Measurements from ENCODE around the gene GNB1L.

DNA sequence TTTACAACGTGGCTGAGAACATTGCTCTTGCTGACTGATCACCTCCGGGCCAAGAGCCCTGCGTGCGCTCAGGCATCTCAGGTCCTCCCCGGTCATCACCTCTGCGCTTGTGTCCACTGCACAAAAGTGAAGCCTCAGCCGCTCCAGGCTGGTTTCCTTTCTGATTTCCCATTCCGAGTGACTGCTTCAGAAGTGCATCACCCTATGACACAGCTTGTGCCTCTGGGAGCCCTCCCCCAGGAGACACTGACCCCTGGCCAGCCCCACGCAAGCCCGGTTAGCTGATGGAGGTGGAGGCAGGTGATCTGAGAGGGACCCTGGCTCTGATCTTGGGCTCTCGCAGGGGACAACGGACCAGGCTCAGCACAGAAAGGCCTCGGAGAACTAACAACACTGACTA is 38.3 kb upstream of the GNB1L start:
- TF ChIP-seq, protein P1, sequence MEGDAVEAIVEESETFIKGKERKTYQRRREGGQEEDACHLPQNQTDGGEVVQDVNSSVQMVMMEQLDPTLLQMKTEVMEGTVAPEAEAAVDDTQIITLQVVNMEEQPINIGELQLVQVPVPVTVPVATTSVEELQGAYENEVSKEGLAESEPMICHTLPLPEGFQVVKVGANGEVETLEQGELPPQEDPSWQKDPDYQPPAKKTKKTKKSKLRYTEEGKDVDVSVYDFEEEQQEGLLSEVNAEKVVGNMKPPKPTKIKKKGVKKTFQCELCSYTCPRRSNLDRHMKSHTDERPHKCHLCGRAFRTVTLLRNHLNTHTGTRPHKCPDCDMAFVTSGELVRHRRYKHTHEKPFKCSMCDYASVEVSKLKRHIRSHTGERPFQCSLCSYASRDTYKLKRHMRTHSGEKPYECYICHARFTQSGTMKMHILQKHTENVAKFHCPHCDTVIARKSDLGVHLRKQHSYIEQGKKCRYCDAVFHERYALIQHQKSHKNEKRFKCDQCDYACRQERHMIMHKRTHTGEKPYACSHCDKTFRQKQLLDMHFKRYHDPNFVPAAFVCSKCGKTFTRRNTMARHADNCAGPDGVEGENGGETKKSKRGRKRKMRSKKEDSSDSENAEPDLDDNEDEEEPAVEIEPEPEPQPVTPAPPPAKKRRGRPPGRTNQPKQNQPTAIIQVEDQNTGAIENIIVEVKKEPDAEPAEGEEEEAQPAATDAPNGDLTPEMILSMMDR (IDR thresholded peaks at IDR 0.05) = no peak
- TF ChIP-seq POLR2A (IDR thresholded peaks at IDR 0.05) = no peak

All from prostate gland (tissue), 2 donors.